HEK293 (cell line): ENCODE data around the gene KPTN.

Experiments
- KLF1 ChIP-seq: fragments of 450-650 bp; formaldehyde crosslinking; IDR thresholded peaks from 2 replicates; pipeline ENCODE4 v1.5.1; 2016; ENCODE audit warnings: missing biosample characterization, missing genetic modification characterization
- KLF16 ChIP-seq: fragments of 450-650 bp; formaldehyde crosslinking; IDR thresholded peaks from 2 replicates; pipeline ENCODE4 v1.5.1; 2017; ENCODE audit warnings: missing biosample characterization, missing genetic modification characterization
- KLF9 ChIP-seq: fragments of 450-650 bp; formaldehyde crosslinking; IDR thresholded peaks from 2 replicates; pipeline ENCODE4 v1.5.1; 2016; ENCODE audit warnings: missing biosample characterization, missing genetic modification characterization, low read depth
- PATZ1 ChIP-seq: fragments of 450-650 bp; formaldehyde crosslinking; IDR thresholded peaks from 2 replicates; pipeline ENCODE4 v1.5.1; 2016; ENCODE audit warnings: missing biosample characterization, missing genetic modification characterization
- REPIN1 ChIP-seq: fragments of 450-650 bp; formaldehyde crosslinking; IDR thresholded peaks from 2 replicates; pipeline ENCODE4 v1.5.1; 2017; ENCODE audit warnings: missing biosample characterization, missing genetic modification characterization, low read depth
- ZBTB10 ChIP-seq: fragments of 450-650 bp; formaldehyde crosslinking; IDR thresholded peaks from 2 replicates; pipeline ENCODE4 v1.5.1; 2016; ENCODE audit warnings: missing biosample characterization, missing genetic modification characterization
- ZBTB26 ChIP-seq: fragments of 450-650 bp; formaldehyde crosslinking; optimal IDR thresholded peaks from 2 replicates; pipeline ENCODE3; 2016; ENCODE audit warnings: missing biosample characterization, mild to moderate bottlenecking, missing genetic modification characterization
- ZBTB7A ChIP-seq: fragments of 450-650 bp; formaldehyde crosslinking; IDR thresholded peaks from 2 replicates; pipeline ENCODE4 v1.5.1; 2016; ENCODE audit warnings: low read depth, missing biosample characterization, missing genetic modification characterization
- ZEB2 ChIP-seq: fragments of 450-650 bp; formaldehyde crosslinking; IDR thresholded peaks from 2 replicates; pipeline ENCODE4 v1.5.1; 2016; ENCODE audit warnings: missing biosample characterization, missing genetic modification characterization
- ZNF10 ChIP-seq: fragments of 450-650 bp; formaldehyde crosslinking; IDR thresholded peaks from 2 replicates; pipeline ENCODE4 v1.5.1; 2017; ENCODE audit warnings: missing biosample characterization, missing genetic modification characterization
- ZNF169 ChIP-seq: fragments of 450-650 bp; formaldehyde crosslinking; IDR thresholded peaks from 2 replicates; pipeline ENCODE4 v1.5.1; 2016; ENCODE audit warnings: missing biosample characterization, missing genetic modification characterization
- ZNF175 ChIP-seq: fragments of 450-650 bp; formaldehyde crosslinking; IDR thresholded peaks from 2 replicates; pipeline ENCODE4 v1.5.1; 2016; ENCODE audit warnings: missing biosample characterization, missing genetic modification characterization
- ZNF266 ChIP-seq: fragments of 450-650 bp; formaldehyde crosslinking; IDR thresholded peaks from 2 replicates; pipeline ENCODE4 v1.5.1; 2016; ENCODE audit warnings: missing biosample characterization, missing genetic modification characterization, low read depth
- ZNF324 ChIP-seq: fragments of 450-650 bp; formaldehyde crosslinking; IDR thresholded peaks from 2 replicates; pipeline ENCODE4 v1.5.1; 2016; ENCODE audit warnings: missing biosample characterization, missing genetic modification characterization
- ZNF335 ChIP-seq: fragments of 450-650 bp; formaldehyde crosslinking; conservative IDR thresholded peaks from 2 replicates; pipeline ENCODE4 v1.5.1; 2016; ENCODE audit warnings: missing biosample characterization, missing genetic modification characterization
- ZNF404 ChIP-seq: fragments of 450-650 bp; formaldehyde crosslinking; IDR thresholded peaks from 2 replicates; pipeline ENCODE4 v1.5.1; 2017; ENCODE audit warnings: missing biosample characterization, missing genetic modification characterization
- ZNF488 ChIP-seq: fragments of 450-650 bp; formaldehyde crosslinking; IDR thresholded peaks from 2 replicates; pipeline ENCODE4 v1.5.1; 2016; ENCODE audit warnings: missing biosample characterization, missing genetic modification characterization
- ZNF544 ChIP-seq: fragments of 450-650 bp; formaldehyde crosslinking; IDR thresholded peaks from 2 replicates; pipeline ENCODE4 v1.5.0; 2017; ENCODE audit warnings: missing biosample characterization, missing genetic modification characterization
- ZNF600 ChIP-seq: fragments of 450-650 bp; formaldehyde crosslinking; IDR thresholded peaks from 2 replicates; pipeline ENCODE4 v1.5.1; 2016; ENCODE audit warnings: missing biosample characterization, missing genetic modification characterization
- ZNF623 ChIP-seq: fragments of 450-650 bp; formaldehyde crosslinking; IDR thresholded peaks from 2 replicates; pipeline ENCODE4 v1.5.1; 2016; ENCODE audit warnings: missing biosample characterization, missing genetic modification characterization
- ZSCAN23 ChIP-seq: fragments of 450-650 bp; formaldehyde crosslinking; IDR thresholded peaks from 2 replicates; pipeline ENCODE4 v1.5.1; 2016; ENCODE audit warnings: missing biosample characterization, missing genetic modification characterization
- TF ChIP-seq, protein P1 (sequence below): fragments of 450-650 bp; formaldehyde crosslinking; IDR thresholded peaks from 2 replicates; pipeline ENCODE4 v1.5.1; 2017; ENCODE audit warnings: missing biosample characterization, missing genetic modification characterization
- TF ChIP-seq, protein P2 (sequence below): fragments of 450-650 bp; formaldehyde crosslinking; IDR thresholded peaks from 2 replicates; pipeline ENCODE4 v1.5.0; 2017; ENCODE audit warnings: missing biosample characterization, missing genetic modification characterization, borderline replicate concordance
- TF ChIP-seq, protein P3 (sequence below): fragments of 450-650 bp; formaldehyde crosslinking; IDR thresholded peaks from 2 replicates; pipeline ENCODE4 v1.5.1; 2016; ENCODE audit warnings: missing biosample characterization, missing genetic modification characterization
- TF ChIP-seq, protein P4 (sequence below): fragments of 450-650 bp; formaldehyde crosslinking; IDR thresholded peaks from 2 replicates; pipeline ENCODE4 v1.5.1; 2016; ENCODE audit warnings: missing biosample characterization, missing genetic modification characterization

The KPTN gene

DNA sequence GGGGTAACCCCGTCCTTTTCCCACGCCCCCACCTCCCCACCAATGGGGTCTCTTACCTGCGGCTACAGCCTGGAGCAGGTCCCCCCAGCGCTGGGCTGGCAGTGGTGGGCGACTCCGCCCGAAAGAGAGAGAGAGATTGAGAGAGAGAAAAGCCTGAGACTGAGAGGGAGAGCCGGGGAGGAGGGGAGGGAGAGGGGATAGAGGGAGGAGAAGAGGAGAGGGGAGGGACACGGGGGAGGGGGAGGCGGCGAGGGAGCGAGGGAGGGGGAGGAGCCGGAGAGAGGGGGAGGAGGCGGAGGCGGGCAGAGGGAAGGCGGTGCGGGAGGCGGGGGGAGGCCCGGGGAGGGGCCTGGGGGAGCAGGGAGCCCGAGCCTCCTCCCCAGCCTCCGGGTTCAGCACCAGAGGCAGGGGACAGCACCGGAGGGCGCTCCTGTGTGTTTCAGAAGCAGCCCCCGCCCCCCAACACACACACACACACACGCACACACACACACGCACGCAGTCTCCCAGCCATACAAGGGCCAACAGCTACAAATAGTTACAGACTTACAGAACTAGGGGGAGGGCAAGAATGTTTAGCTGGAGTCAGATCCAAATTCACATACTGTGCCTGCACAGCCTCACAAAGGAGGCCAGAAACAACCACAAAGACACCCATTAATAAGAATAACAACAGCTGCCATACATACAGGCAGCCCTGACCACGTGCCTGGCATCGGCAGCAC is 12.1 kb downstream of the KPTN start, which contains the start of gene SLC8A2 (continued):
- peak; percentile 66; the same call in 1 of the 2 replicates for TF ChIP-seq ZBTB10
- TF ChIP-seq ZNF404 (tag by site-specific recombination) = no peak
- TF ChIP-seq KLF9 = peak; percentile 93
- TF ChIP-seq KLF16 (tag by site-specific recombination) = peak; percentile 97
- TF ChIP-seq, protein P1, sequence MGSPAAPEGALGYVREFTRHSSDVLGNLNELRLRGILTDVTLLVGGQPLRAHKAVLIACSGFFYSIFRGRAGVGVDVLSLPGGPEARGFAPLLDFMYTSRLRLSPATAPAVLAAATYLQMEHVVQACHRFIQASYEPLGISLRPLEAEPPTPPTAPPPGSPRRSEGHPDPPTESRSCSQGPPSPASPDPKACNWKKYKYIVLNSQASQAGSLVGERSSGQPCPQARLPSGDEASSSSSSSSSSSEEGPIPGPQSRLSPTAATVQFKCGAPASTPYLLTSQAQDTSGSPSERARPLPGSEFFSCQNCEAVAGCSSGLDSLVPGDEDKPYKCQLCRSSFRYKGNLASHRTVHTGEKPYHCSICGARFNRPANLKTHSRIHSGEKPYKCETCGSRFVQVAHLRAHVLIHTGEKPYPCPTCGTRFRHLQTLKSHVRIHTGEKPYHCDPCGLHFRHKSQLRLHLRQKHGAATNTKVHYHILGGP (tag by site-specific recombination) = no peak
- TF ChIP-seq PATZ1 (tag by site-specific recombination) = peak; percentile 91
- no peak for TF ChIP-seq ZNF488 (tag by site-specific recombination)
- TF ChIP-seq, protein P2, sequence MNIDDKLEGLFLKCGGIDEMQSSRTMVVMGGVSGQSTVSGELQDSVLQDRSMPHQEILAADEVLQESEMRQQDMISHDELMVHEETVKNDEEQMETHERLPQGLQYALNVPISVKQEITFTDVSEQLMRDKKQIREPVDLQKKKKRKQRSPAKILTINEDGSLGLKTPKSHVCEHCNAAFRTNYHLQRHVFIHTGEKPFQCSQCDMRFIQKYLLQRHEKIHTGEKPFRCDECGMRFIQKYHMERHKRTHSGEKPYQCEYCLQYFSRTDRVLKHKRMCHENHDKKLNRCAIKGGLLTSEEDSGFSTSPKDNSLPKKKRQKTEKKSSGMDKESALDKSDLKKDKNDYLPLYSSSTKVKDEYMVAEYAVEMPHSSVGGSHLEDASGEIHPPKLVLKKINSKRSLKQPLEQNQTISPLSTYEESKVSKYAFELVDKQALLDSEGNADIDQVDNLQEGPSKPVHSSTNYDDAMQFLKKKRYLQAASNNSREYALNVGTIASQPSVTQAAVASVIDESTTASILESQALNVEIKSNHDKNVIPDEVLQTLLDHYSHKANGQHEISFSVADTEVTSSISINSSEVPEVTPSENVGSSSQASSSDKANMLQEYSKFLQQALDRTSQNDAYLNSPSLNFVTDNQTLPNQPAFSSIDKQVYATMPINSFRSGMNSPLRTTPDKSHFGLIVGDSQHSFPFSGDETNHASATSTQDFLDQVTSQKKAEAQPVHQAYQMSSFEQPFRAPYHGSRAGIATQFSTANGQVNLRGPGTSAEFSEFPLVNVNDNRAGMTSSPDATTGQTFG (tag by site-specific recombination) = peak; percentile 61; the same call in 1 of the 2 replicates
- TF ChIP-seq, protein P3, sequence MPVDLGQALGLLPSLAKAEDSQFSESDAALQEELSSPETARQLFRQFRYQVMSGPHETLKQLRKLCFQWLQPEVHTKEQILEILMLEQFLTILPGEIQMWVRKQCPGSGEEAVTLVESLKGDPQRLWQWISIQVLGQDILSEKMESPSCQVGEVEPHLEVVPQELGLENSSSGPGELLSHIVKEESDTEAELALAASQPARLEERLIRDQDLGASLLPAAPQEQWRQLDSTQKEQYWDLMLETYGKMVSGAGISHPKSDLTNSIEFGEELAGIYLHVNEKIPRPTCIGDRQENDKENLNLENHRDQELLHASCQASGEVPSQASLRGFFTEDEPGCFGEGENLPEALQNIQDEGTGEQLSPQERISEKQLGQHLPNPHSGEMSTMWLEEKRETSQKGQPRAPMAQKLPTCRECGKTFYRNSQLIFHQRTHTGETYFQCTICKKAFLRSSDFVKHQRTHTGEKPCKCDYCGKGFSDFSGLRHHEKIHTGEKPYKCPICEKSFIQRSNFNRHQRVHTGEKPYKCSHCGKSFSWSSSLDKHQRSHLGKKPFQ (tag by site-specific recombination) = no peak
- TF ChIP-seq REPIN1 (tag by site-specific recombination) = peak; percentile 56; the same call in 1 of the 2 replicates
- no peak for TF ChIP-seq ZNF266 (tag by site-specific recombination)
- peak; percentile 95 for TF ChIP-seq KLF1
- no peak for TF ChIP-seq ZNF175 (tag by site-specific recombination)
- TF ChIP-seq ZNF169 = peak; percentile 47; the same call in 1 of the 2 replicates
- 0 out of 2 replicates have a peak, but pooled peaks have one; percentile 21 for TF ChIP-seq ZNF600 (tag by site-specific recombination)
- TF ChIP-seq ZSCAN23 (tag by site-specific recombination) = peak; percentile 80; the same call in 1 of the 2 replicates
- TF ChIP-seq, protein P4, sequence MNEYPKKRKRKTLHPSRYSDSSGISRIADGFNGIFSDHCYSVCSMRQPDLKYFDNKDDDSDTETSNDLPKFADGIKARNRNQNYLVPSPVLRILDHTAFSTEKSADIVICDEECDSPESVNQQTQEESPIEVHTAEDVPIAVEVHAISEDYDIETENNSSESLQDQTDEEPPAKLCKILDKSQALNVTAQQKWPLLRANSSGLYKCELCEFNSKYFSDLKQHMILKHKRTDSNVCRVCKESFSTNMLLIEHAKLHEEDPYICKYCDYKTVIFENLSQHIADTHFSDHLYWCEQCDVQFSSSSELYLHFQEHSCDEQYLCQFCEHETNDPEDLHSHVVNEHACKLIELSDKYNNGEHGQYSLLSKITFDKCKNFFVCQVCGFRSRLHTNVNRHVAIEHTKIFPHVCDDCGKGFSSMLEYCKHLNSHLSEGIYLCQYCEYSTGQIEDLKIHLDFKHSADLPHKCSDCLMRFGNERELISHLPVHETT (tag by site-specific recombination) = peak; percentile 61; the same call in 1 of the 2 replicates
- TF ChIP-seq ZNF324 = peak; percentile 80
- TF ChIP-seq ZNF335 (tag by site-specific recombination) = peak; percentile 37
- TF ChIP-seq ZNF623 (tag by site-specific recombination) = 0 out of 2 replicates have a peak, but pooled peaks have one; percentile 9
- TF ChIP-seq ZEB2 (tag by site-specific recombination) = peak; percentile 53
- no peak for TF ChIP-seq ZNF10 (tag by site-specific recombination)
- TF ChIP-seq ZNF544 (tag by site-specific recombination) = no peak
- 0 out of 2 replicates have a peak, but pooled peaks have one; percentile 38 for TF ChIP-seq ZBTB7A
- TF ChIP-seq ZBTB26 (tag by site-specific recombination) = peak; percentile 44
